ENCODE measurements around the gene FOSL2.
"Not testable (repeated sequence)": the region's sequence is repeated elsewhere in the genome, so short reads cannot be mapped to it uniquely, and the experiment has no call there.

Gene FOSL2

GRCh38 chr2:28357948-28358667, 34.5 kb upstream of the FOSL2 start:
- DNase-seq = peak; percentile 44

GRCh38 chr2:28358668-28359201, 33.9 kb upstream of the FOSL2 start:
- peak; percentile 51 for DNase-seq

GRCh38 chr2:28359222-28360057, 33.2 kb upstream of the FOSL2 start:
- DNase-seq = peak; percentile 92

GRCh38 chr2:28360058-28360717, 32.5 kb upstream of the FOSL2 start:
- no peak for DNase-seq

- peak; percentile 63 for DNase-seq
These were observed 31.9 kb upstream of the FOSL2 start for GRCh38 chr2:28360718-28361293.

GRCh38 chr2:28361991-28362710, 30.5 kb upstream of the FOSL2 start:
- DNase-seq = no peak

- DNase-seq = no peak
These were observed 29.6 kb upstream of the FOSL2 start for GRCh38 chr2:28362991-28363521.

- DNase-seq = no peak
These were observed 28.9 kb upstream of the FOSL2 start for GRCh38 chr2:28363686-28364280.

- no peak for DNase-seq
These were observed 28.0 kb upstream of the FOSL2 start for GRCh38 chr2:28364610-28365009.

GRCh38 chr2:28365158-28365557, 27.5 kb upstream of the FOSL2 start:
- DNase-seq = no peak

- no peak for DNase-seq
These were observed 26.5 kb upstream of the FOSL2 start for GRCh38 chr2:28366149-28366495.

GRCh38 chr2:28366496-28367282, 26.0 kb upstream of the FOSL2 start:
- DNase-seq = peak; percentile 70

GRCh38 chr2:28367667-28368356, 24.8 kb upstream of the FOSL2 start:
- no peak for DNase-seq

GRCh38 chr2:28368357-28368798, 24.3 kb upstream of the FOSL2 start:
- no peak for DNase-seq

GRCh38 chr2:28369358-28369757, 23.3 kb upstream of the FOSL2 start:
- no peak for DNase-seq

- DNase-seq = no peak
These were observed 22.3 kb upstream of the FOSL2 start for GRCh38 chr2:28370354-28370753.

GRCh38 chr2:28371728-28372127, 20.9 kb upstream of the FOSL2 start:
- not testable (repeated sequence) for DNase-seq

GRCh38 chr2:28373854-28374253, 18.8 kb upstream of the FOSL2 start:
- no peak for DNase-seq

- DNase-seq = no peak
These were observed 18.3 kb upstream of the FOSL2 start for GRCh38 chr2:28374331-28374730.

- no peak for DNase-seq
These were observed 17.4 kb upstream of the FOSL2 start for GRCh38 chr2:28375236-28375635.
